GM21717 (cell line): ENCODE results near the gene SEMA6C.
"Not testable (repeated sequence)": the region's sequence is repeated elsewhere in the genome, so short reads cannot be mapped to it uniquely, and the experiment has no call there.

ENCODE experiments used
- ATAC-seq: cut with Tn5 transposase; IDR thresholded peaks from one replicate; pipeline ENCODE4 v1.9.1; 2021; ENCODE audit warnings: mild to moderate bottlenecking, moderate library complexity; ENCODE audit not compliant: unreplicated experiment

SEMA6C gene, protein sequence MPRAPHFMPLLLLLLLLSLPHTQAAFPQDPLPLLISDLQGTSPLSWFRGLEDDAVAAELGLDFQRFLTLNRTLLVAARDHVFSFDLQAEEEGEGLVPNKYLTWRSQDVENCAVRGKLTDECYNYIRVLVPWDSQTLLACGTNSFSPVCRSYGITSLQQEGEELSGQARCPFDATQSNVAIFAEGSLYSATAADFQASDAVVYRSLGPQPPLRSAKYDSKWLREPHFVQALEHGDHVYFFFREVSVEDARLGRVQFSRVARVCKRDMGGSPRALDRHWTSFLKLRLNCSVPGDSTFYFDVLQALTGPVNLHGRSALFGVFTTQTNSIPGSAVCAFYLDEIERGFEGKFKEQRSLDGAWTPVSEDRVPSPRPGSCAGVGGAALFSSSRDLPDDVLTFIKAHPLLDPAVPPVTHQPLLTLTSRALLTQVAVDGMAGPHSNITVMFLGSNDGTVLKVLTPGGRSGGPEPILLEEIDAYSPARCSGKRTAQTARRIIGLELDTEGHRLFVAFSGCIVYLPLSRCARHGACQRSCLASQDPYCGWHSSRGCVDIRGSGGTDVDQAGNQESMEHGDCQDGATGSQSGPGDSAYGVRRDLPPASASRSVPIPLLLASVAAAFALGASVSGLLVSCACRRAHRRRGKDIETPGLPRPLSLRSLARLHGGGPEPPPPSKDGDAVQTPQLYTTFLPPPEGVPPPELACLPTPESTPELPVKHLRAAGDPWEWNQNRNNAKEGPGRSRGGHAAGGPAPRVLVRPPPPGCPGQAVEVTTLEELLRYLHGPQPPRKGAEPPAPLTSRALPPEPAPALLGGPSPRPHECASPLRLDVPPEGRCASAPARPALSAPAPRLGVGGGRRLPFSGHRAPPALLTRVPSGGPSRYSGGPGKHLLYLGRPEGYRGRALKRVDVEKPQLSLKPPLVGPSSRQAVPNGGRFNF

GRCh38 chr1:151146412-151147131, at the start of gene SEMA6C:
SEMA6C (minus strand) TSS chr1:151146631; CDS start chr1:151142621, 4,010 bp downstream.
- peak; percentile 94 for ATAC-seq

- not testable (repeated sequence) for ATAC-seq
Measured at GRCh38 chr1:151194894-151195594, 48.6 kb upstream of the SEMA6C start.

GRCh38 chr1:151193856-151194255, 47.4 kb upstream of the SEMA6C start:
- no peak for ATAC-seq

GRCh38 chr1:151193304-151193703, 46.9 kb upstream of the SEMA6C start:
- ATAC-seq: no peak

DNA sequence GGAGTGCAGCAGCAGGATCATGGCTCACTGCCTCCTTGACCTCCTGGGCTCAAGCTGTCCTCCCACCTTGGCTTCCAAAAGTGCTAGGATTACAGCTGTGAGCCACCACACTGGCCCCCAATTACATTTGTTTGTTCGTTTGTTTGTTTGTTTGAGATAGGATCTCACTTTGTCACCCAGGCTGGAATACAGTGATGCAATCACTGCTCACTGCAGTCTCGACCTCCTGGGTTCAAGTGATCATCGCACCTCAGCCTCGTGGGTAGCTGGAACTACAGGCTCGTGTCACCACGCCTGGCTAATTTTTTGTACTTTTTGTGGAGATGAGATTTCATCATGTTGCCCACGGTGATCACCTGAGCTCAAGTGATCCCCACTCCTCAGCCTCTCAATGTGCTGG, 45.6 kb upstream of the SEMA6C start:
- no peak for ATAC-seq

DNA sequence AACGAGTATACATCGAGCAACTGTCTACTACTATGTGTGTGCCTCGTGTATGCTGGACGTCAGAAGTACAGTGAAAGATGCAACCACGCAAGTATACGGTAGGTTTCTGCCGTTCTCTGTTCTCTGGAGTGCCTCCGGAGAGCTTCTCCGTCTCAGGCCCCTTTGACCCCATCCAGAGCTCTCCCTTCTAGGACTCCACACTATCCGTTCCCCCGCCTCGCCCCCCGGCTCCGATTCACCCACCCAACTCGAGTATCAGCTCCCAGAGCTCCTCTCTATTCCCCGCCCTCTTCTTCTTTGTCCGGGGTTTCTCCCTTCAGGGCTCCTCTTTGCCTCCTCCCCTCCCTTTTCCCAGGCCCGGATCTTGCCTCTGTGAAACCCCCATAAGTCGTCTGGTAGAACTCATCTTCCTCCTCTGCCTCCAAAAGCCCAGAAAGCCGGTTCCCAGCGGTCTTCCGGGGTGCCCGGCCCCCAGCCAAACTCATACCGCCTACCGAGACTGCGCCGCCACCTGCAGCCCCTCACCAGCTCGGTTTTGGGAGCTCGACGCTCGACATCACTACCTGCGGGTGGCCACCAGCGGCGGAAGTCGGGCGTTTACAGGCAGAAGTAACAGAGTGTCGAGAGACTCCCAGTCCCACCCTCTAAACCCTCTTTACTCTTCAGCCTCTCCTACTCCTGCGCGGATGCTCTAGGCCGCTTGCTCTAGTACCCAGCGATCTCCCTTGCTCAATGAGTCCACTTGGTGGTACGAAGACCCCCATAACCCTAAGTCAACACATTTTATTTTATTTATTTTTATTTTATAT, 43.4 kb upstream of the SEMA6C start, which contains the start of gene VPS72:
Gene VPS72 (minus strand): TSS at position 561 of the 809 bp plus-strand sequence. CDS start 76 bp downstream, at position 485.
- peak; percentile 76 for ATAC-seq

DNA sequence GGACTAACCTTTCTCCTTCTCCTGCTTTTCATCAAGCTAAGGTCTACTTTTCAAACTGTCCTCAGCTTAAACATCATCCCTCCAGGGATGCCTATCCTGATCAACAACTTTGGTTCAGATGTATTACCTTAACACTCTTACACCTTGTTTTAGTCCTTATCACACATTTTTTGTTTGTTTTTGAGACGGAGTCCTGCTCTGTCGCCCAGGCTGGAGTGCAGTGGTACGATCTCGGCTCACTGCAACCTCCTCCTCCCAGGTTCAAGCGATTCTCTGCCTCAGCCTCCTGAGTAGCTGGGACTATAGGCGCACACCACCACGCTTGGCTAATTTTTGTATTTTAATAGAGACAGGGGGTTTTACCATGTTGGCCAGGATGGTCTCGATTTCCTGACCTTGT, 42.2 kb upstream of the SEMA6C start:
- ATAC-seq: not testable (repeated sequence)

- no peak for ATAC-seq
Measured at GRCh38 chr1:151187205-151187604, 40.8 kb upstream of the SEMA6C start.

DNA sequence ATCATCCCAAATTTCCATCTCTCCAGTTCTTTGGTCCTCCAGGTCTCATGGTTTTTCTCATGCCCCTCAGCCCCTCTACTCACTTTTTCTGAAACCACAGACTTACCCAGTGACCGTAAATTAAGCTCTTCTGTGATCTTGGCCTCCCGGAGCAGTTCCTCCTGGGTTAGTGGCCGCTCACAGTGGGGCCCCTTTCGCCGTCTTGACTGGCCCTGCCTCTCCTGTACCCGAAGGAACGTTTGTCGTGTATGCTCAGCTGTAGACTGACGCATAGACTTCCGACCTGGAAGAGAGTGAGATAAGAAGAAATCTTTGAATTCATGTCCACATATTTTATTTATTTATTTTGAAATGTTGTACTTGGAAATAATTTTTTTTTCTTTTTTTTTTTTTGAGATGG, 37.8 kb upstream of the SEMA6C start:
- no peak for ATAC-seq

GRCh38 chr1:151176514-151177045, 30.1 kb upstream of the SEMA6C start:
- ATAC-seq: no peak

GRCh38 chr1:151175863-151176262, 29.4 kb upstream of the SEMA6C start, which contains the start of gene TMOD4:
TMOD4 (minus strand) TSS chr1:151175981; CDS start chr1:151174875, 1,106 bp downstream.
- ATAC-seq: no peak

DNA sequence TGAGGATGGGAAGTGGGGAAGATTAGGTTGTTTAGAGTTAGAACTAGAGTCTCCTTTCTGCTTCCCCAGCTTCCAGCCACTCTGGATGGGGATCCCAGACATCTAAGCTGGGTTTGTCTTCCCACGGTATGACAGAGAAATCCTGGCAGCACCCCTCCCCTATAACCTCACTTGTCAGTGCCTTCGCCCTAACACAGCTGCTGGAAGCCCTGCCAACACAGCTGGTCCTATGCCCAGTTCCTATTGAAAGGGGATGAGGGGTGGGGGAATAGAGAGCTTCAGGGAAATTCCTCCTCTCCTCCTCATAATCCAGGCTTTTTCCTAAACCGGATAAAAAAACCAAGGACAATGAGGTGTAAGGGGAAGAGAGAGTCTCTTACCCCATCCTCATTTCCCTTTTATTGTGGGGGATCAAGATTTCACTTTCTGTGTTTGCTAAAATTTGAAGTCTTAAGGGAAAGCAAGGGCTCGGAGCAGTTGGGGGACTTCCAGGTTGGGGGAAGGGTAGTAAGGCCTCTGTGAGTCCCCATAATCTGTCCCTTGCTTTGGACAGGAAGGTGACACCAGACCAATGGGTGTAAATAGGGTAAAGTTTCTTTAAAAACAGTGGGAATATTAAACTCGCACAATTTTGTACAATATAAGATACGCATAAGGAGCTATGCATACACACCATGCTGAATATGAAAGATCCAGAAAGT, 28.8 kb upstream of the SEMA6C start:
- ATAC-seq: no peak

- no peak for ATAC-seq
Measured at GRCh38 chr1:151171190-151171589, 24.8 kb upstream of the SEMA6C start.

GRCh38 chr1:151167116-151167515, 20.7 kb upstream of the SEMA6C start:
- ATAC-seq: no peak

DNA sequence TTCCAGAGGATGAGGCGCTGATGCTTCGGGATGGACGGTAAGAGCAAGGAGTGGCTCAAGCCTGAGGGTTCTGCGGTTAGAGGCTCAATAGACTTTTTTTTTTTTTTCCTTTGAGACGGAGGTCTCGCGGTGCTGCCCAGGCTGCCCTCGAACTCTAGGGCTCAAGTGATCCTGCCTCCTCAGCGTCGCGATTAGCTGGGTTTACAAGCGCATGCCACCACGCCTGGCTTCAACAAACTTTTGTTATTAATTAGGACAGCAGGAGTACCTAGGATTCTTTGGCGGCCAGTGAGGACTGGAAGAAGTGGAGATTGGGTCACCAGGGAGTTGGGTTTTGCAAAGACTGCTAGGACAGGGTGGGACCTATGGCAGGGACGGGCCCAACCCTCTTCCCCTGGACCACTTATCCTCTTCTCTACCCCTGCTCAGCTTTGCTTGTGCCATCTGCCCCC, 20.1 kb upstream of the SEMA6C start:
- ATAC-seq: peak; percentile 7

- peak; percentile 74 for ATAC-seq
Measured at GRCh38 chr1:151165738-151166504, 19.5 kb upstream of the SEMA6C start, which contains the start of the genes LYSMD1 and SCNM1. LYSMD1 (minus strand) TSS chr1:151165902; CDS start chr1:151165258, 644 bp downstream. SCNM1 (plus strand) TSS chr1:151166144; CDS start chr1:151166153, 9 bp downstream.

DNA sequence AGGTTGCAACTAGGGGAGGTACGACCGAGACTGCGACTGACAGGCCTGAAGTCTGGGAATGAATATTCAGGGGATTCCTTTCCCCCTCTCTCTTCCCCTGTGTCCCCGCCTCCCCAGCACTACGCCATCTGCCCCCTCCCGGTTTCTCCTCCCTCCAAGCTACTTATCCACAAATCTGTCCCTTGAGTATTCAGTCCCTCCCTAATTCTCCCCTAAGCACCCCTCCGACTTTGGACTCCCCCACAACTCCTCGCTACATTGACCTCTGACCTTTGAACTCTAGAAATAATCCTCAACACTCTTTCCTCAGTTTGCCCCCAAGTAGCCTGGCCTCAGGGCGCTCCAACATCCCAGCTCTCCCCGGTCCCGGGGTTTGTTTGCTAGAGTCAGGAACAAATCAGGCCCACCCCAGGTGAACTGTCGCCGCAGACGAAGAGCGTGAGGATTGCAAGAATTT, 18.9 kb upstream of the SEMA6C start:
- no peak for ATAC-seq
